GM12873 (cell line): ENCODE results near the gene ARL15.

Source experiments
- TF ChIP-seq, protein P1 (sequence below): IDR thresholded peaks from 2 replicates; pipeline ENCODE4 v1.5.1; 2012; ENCODE audit warnings: low read depth, mild to moderate bottlenecking, moderate library complexity, low read length, control low read depth; ENCODE audit not compliant: insufficient read depth; ENCODE audit errors: missing control alignments

ARL15 gene

GRCh38 chr5:53996008-53996407 is 314.4 kb downstream of the ARL15 start:
- TF ChIP-seq, protein P1, sequence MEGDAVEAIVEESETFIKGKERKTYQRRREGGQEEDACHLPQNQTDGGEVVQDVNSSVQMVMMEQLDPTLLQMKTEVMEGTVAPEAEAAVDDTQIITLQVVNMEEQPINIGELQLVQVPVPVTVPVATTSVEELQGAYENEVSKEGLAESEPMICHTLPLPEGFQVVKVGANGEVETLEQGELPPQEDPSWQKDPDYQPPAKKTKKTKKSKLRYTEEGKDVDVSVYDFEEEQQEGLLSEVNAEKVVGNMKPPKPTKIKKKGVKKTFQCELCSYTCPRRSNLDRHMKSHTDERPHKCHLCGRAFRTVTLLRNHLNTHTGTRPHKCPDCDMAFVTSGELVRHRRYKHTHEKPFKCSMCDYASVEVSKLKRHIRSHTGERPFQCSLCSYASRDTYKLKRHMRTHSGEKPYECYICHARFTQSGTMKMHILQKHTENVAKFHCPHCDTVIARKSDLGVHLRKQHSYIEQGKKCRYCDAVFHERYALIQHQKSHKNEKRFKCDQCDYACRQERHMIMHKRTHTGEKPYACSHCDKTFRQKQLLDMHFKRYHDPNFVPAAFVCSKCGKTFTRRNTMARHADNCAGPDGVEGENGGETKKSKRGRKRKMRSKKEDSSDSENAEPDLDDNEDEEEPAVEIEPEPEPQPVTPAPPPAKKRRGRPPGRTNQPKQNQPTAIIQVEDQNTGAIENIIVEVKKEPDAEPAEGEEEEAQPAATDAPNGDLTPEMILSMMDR: no peak

DNA sequence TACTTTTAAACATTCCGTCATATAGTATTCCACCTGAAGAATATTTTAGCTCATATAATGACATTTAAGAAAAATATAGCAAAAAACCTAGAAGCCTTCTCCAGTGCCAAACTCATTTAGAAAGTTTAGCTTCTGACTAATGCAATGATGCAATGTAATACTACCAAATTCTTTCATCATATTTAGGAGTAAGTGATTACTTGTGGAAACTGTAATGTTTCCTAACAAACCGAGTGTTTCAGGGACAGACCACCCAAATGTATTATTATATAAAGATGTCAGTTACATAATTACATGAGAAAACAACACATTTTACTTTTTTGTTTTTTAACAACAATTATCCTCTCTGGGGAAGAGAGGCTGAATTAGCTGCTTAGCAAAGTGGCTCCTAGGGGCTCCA is 316.2 kb downstream of the ARL15 start:
- TF ChIP-seq, protein P1: no peak

DNA sequence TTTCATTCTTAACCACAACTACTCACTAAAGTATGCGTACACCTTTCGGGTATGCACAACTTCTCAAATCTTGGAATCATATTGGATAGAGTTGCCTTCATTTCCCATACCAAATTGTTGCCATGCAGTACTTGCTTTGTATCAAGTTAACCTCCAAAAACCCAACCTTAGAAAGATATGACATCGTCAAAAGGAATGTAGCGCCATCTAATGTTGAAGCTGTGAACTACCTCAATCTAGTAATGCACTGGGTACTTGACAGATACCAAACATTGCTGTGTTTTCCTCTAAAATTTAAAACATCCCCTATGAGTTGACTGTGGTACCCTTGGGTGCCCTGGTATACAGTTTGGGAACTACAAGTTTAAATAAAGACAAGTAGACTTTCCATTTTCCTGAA is 318.4 kb downstream of the ARL15 start:
- TF ChIP-seq, protein P1: peak; percentile 49

GRCh38 chr5:53987101-53987500 is 323.3 kb downstream of the ARL15 start:
- TF ChIP-seq, protein P1: no peak

DNA sequence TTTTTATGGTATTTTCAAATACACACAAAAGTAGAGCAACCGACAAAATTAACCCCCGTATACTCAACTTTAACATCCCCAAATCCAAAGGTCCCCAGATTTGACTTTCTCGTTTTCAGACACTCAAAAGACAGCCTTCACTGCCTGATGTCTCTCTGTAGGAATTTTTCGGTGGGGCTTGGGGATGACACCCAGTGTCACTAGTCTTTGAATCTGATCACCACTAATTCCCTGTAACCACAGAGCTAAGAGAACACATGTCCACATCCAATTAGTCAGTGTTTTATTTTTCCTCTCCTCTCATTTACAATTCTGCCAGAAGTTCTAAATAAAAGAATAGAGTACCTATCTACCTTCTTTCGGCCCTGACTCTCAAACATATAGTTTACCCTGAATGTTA is 324.6 kb downstream of the ARL15 start:
- TF ChIP-seq, protein P1: no peak

GRCh38 chr5:53984971-53985370 is 325.4 kb downstream of the ARL15 start:
- TF ChIP-seq, protein P1: no peak

DNA sequence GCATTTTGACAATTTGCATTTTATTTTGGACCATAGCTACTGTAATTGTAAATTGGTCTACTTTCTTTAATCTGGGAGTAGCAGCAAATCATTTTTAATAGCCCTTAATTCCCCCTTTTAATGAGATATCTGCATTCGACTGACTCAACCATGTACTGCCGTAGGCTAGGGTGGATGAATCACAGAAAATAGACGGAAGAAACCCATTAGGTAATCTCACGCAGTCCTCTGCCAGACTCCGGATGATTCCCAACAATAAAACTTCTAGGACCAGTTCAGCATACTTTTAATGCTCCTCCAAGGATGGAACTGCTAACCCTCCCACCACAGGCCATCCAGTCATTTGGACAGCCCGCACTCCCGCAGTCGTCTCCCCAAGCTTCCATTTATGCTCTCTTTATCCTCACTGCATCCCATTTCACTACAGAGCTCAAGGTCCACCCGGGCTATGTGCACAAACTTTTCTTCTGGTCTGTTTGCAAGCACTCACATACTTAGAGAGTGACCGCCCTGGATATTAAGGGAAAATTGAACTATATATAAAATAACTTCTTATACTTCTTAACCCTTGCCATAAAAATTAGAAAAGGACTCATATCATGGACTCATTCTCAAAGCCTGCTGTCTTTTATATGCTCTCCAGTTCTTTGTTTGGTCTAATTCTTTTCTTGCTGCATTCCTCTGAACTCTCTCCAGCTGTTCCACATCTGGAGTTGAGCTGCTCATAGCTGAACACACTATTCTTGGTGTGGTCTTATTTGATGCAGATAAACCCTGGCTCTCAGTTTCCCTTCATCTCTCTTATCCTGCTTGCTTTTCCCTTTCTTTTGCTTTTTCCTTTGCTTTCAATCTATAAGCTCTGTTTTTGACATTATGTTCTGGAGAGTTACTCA is 326.6 kb downstream of the ARL15 start:
- TF ChIP-seq, protein P1: no peak
